Muscle of leg (tissue), 11 donors: ENCODE data around the gene THEM4. TPM values are rescaled to one million over a fixed set of nuclear protein-coding genes. Genes with fewer than 3 reads are reported as not detected.
"Not testable (repeated sequence)": the region's sequence is repeated elsewhere in the genome, so short reads cannot be mapped to it uniquely, and the experiment has no call there.

ENCODE experiments used
- DNase-seq: peaks from one replicate; pipeline ENCODE4 v3.0.0; 2013
- H3K27ac ChIP-seq: one replicate; pipeline ENCODE4 v1.5.1; 2013; ENCODE audit warnings: mild to moderate bottlenecking, low read length, control low read depth
- H3K27me3 ChIP-seq: one replicate; pipeline ENCODE4 v1.6.1; 2013; ENCODE audit warnings: low read length; ENCODE audit not compliant: control insufficient read depth, insufficient read depth
- H3K36me3 ChIP-seq: one replicate; pipeline ENCODE4 v1.6.1; 2013; ENCODE audit warnings: low read length; ENCODE audit not compliant: control insufficient read depth, insufficient read depth
- H3K4me1 ChIP-seq: one replicate; pipeline ENCODE4 v1.6.1; 2013; ENCODE audit warnings: low read length; ENCODE audit not compliant: control insufficient read depth, insufficient read depth
- H3K4me3 ChIP-seq: one replicate; pipeline ENCODE4 v1.5.1; 2013; ENCODE audit warnings: low read length, control low read depth
- H3K9me3 ChIP-seq: replicated peaks from 2 replicates; pipeline ENCODE4 v1.6.1; 2013; ENCODE audit warnings: low read depth, low read length; ENCODE audit not compliant: control insufficient read depth
- WGBS: methylation state at CpG from one replicate; pipeline ENCODE4 v1.1.5; 2013; ENCODE audit warnings: missing lambda C conversion rate; ENCODE audit not compliant: insufficient coverage; 5-methylcytosine and 5-hydroxymethylcytosine counted together
- polyA plus RNA-seq, 8 donors: library from polyadenylated mRNA; unstranded; fragments of 120-200 nt; gene quantifications; one replicate each; pipeline versions ENCODE4 v1.2.1 to v1.2.3, GENCODE V29; 2013; ENCODE audit warnings: inconsistent platforms in 1 of 8, low replicate concordance in 1 of 8; ENCODE audit not compliant: insufficient read length in 8 of 8, insufficient read depth in 1 of 8
- total RNA-seq: library from RNA; stranded (reverse); fragments of 120-200 nt; gene quantifications from one replicate; pipeline ENCODE4 v1.2.4, GENCODE V29; 2013

Gene THEM4
- total and polyA plus RNA-seq, 9 donors: 9.5 to 19.0 (median 11.0) TPM

GRCh38 chr1:151864411-151864810 is 44.9 kb downstream of the THEM4 start:
- WGBS: 0% methylated on average over 1 of the region's 2 CpGs
- Histone ChIP-seq H3K4me1 (no peaks in the 10 kb centered on the region), H3K4me3 (no peak overlapping the region), H3K36me3 (no peaks in the 10 kb centered on the region), H3K9me3 (no peaks in the 10 kb centered on the region), H3K27ac (no peak overlapping the region), H3K27me3 (no peaks in the 10 kb centered on the region)
- DNase-seq: no peak

GRCh38 chr1:151862604-151863003 is 46.7 kb downstream of the THEM4 start:
- no peak overlapping the region for H3K4me3 ChIP-seq
- no peak overlapping the region for H3K27ac ChIP-seq
- H3K4me1 ChIP-seq: no peaks in the 10 kb centered on the region
- no peaks in the 10 kb centered on the region for H3K36me3 ChIP-seq
- peaks cover 2% of the 10 kb centered on the region for H3K27me3 ChIP-seq
- H3K9me3 ChIP-seq: no peaks in the 10 kb centered on the region
- DNase-seq: no peak

GRCh38 chr1:151860504-151861187 is 48.7 kb downstream of the THEM4 start:
- no peak for DNase-seq
- Histone ChIP-seq H3K9me3 (no peaks in the 10 kb centered on the region), H3K4me3 (no peak overlapping the region), H3K27ac (no peak overlapping the region), H3K36me3 (no peaks in the 10 kb centered on the region), H3K4me1 (no peaks in the 10 kb centered on the region), H3K27me3 (peaks cover 2% of the 10 kb centered on the region)
- WGBS: 64% methylated on average over 6 of the region's 7 CpGs

GRCh38 chr1:151859891-151860293 is 49.4 kb downstream of the THEM4 start:
- Histone ChIP-seq H3K4me1 (no peaks in the 10 kb centered on the region), H3K9me3 (no peaks in the 10 kb centered on the region), H3K27me3 (peaks cover 2% of the 10 kb centered on the region), H3K27ac (no peak overlapping the region), H3K4me3 (no peak overlapping the region), H3K36me3 (no peaks in the 10 kb centered on the region)
- DNase-seq: no peak
- 48% methylated on average over 3 of the region's 6 CpGs for WGBS

- Histone ChIP-seq H3K4me3 (no peak overlapping the region), H3K27ac (no peak overlapping the region), H3K36me3 (no peaks in the 10 kb centered on the region), H3K27me3 (peaks cover 2% of the 10 kb centered on the region), H3K4me1 (no peaks in the 10 kb centered on the region), H3K9me3 (no peaks in the 10 kb centered on the region)
- DNase-seq: no peak
- 86% methylated on average over 6 of the region's 6 CpGs for WGBS
Observed at GRCh38 chr1:151858886-151859665, 50.2 kb downstream of the THEM4 start.

GRCh38 chr1:151858030-151858746 is 51.1 kb downstream of the THEM4 start:
- Histone ChIP-seq H3K4me1 (no peaks in the 10 kb centered on the region), H3K4me3 (no peak overlapping the region), H3K36me3 (no peaks in the 10 kb centered on the region), H3K9me3 (no peaks in the 10 kb centered on the region), H3K27me3 (peaks cover 2% of the 10 kb centered on the region), H3K27ac (no peak overlapping the region)
- 83% methylated on average over 1 of the region's 3 CpGs for WGBS
- no peak for DNase-seq

- Histone ChIP-seq H3K27ac (no peak overlapping the region), H3K9me3 (no peaks in the 10 kb centered on the region), H3K36me3 (no peaks in the 10 kb centered on the region), H3K4me3 (no peak overlapping the region), H3K4me1 (no peaks in the 10 kb centered on the region), H3K27me3 (peaks cover 6% of the 10 kb centered on the region)
- 0% methylated on average over 1 of the region's 4 CpGs for WGBS
- no peak for DNase-seq
Observed at GRCh38 chr1:151855933-151856332, 53.4 kb downstream of the THEM4 start.

- not testable (repeated sequence) for H3K27me3 ChIP-seq, H3K4me3 ChIP-seq, H3K27ac ChIP-seq, DNase-seq, H3K9me3 ChIP-seq, H3K4me1 ChIP-seq, H3K36me3 ChIP-seq
- no CpG with 5 or more reads among the region's 8 CpGs for WGBS
Observed at GRCh38 chr1:151855516-151855915, 53.8 kb downstream of the THEM4 start.

- no peak for DNase-seq
- H3K36me3 ChIP-seq: no peaks in the 10 kb centered on the region
- H3K4me3 ChIP-seq: no peak overlapping the region
- H3K27me3 ChIP-seq: peaks cover 8% of the 10 kb centered on the region
- no peaks in the 10 kb centered on the region for H3K4me1 ChIP-seq
- WGBS: 100% methylated on average over 1 of the region's 7 CpGs
- H3K27ac ChIP-seq: no peak overlapping the region
- H3K9me3 ChIP-seq: no peaks in the 10 kb centered on the region
Observed at GRCh38 chr1:151854658-151855057, 54.7 kb downstream of the THEM4 start.

- DNase-seq: no peak
- Histone ChIP-seq H3K9me3 (no peaks in the 10 kb centered on the region), H3K4me1 (peaks cover 3% of the 10 kb centered on the region), H3K27me3 (peaks cover 6% of the 10 kb centered on the region), H3K36me3 (no peaks in the 10 kb centered on the region), H3K27ac (no peak within 1 kb of the TSS), H3K4me3 (no peak within 1 kb of the TSS)
- 54% methylated on average over 4 of the region's 5 CpGs for WGBS
Observed at GRCh38 chr1:151853411-151853943, 55.8 kb downstream of the THEM4 start, which contains the start of gene THEM5. Gene THEM5, minus strand, starts transcription at chr1:151853712. Its CDS starts 147 bp downstream, at chr1:151853565.
